AG04449 (cell line): ENCODE data around the gene SH3PXD2A.

Experiments used
- CTCF ChIA-PET: fragments of 350-600 bp; formaldehyde crosslinking; extraction: SDS; loops from one replicate; lab custom pipeline; 2021; ENCODE audit warnings: antibody characterized with exemption; lab: Yijun Ruan, JAX
- POLR2A ChIA-PET: fragments of 400-600, 350-600 bp; formaldehyde crosslinking; extraction: SDS; loops from one replicate; lab custom pipeline; 2020; ENCODE audit warnings: antibody characterized with exemption, inconsistent platforms; lab: Yijun Ruan, JAX
- DNase-seq: peaks from one replicate; pipeline ENCODE4 v3.0.0-alpha.2; 2010; ENCODE audit warnings: low read depth, low spot score
- H3K4me3 ChIP-seq: 2 replicates; pipeline ENCODE4 v1.5.1; 2011; ENCODE audit warnings: low read depth, mild to moderate bottlenecking, control low read depth, low read length
- TF ChIP-seq, protein P1 (sequence below): IDR thresholded peaks from one replicate; pipeline ENCODE4 v1.5.1; 2011; ENCODE audit warnings: mild to moderate bottlenecking, moderate library complexity, low read length, control low read depth, inconsistent platforms; ENCODE audit not compliant: insufficient read depth; ENCODE audit errors: missing control alignments

Gene SH3PXD2A

GRCh38 chr10:103669243-103669929 lies 186.0 kb downstream of the SH3PXD2A start:
- ChIA-PET CTCF (interaction anchor here (0.6 to 2.7 kb wide), 3 partner anchors 8 to 25 kb away, joined by 3 to 13 read pairs (median 5); no protein-coding TSS in a partner anchor), POLR2A (no interaction called here)
- no peak overlapping the region for H3K4me3 ChIP-seq
- no peak for DNase-seq
- TF ChIP-seq, protein P1, sequence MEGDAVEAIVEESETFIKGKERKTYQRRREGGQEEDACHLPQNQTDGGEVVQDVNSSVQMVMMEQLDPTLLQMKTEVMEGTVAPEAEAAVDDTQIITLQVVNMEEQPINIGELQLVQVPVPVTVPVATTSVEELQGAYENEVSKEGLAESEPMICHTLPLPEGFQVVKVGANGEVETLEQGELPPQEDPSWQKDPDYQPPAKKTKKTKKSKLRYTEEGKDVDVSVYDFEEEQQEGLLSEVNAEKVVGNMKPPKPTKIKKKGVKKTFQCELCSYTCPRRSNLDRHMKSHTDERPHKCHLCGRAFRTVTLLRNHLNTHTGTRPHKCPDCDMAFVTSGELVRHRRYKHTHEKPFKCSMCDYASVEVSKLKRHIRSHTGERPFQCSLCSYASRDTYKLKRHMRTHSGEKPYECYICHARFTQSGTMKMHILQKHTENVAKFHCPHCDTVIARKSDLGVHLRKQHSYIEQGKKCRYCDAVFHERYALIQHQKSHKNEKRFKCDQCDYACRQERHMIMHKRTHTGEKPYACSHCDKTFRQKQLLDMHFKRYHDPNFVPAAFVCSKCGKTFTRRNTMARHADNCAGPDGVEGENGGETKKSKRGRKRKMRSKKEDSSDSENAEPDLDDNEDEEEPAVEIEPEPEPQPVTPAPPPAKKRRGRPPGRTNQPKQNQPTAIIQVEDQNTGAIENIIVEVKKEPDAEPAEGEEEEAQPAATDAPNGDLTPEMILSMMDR, result no peak

DNA sequence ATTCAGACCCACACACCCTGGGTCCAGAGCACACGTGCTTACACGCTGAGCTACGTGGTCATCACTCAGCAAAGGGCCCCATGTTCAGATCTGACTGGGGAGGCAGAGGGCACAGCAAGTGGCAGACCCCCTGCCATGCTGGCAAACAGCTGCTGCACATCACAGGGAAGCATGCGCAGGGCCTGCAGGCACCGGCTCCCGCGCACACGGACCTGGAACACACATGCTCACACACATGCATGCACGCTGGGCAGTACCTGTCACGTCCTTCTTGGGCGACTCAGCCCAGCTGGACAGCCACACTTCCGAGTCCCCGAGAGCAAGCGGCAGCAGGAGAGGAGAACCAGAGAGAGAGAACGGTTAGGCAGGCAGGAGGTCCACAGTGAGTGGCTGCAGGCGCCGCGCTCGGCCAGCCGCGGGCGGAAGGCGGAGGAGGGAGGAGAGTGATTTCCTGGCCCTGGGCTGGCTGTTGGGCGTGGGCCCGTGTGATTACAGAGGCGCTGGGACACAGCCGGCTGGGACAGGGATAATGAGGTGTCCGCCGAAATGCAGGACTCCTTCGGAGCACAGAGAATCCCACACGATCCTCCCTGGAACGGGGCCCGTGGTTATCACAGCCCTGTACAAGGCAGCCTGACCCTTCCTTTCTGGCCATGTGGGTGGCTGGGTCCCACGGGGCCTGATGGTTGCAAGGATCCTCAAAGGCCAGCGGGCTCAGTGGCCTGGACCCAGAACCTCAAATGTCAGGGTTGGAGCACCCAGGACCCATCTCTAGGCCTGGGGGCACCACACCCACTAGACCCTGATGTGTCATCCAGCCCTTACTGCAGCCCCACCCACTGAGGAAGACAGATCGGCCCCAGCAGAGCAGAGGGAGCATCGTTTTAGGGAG lies 186.8 kb downstream of the SH3PXD2A start:
- POLR2A ChIA-PET, result interaction anchor here (1.1 kb wide), 1 partner anchor 8 kb away, joined by 5 read pairs; no protein-coding TSS in a partner anchor
- DNase-seq, result no peak
- TF ChIP-seq, protein P1, result no peak

GRCh38 chr10:103667356-103667755 lies 188.0 kb downstream of the SH3PXD2A start:
- DNase-seq, result no peak
- CTCF ChIA-PET, result interaction anchor here (0.6 to 9.1 kb wide), 12 partner anchors 8 to 217 kb away, joined by 3 to 84 read pairs (median 3); no protein-coding TSS in a partner anchor
- POLR2A ChIA-PET, result no interaction called here

More for the DNA sequence above, 186.8 kb downstream of the SH3PXD2A start:
- CTCF ChIA-PET, result interaction anchor here (1.0 to 9.1 kb wide), 6 partner anchors 11 to 216 kb away, joined by 3 to 84 read pairs (median 4); no protein-coding TSS in a partner anchor
- H3K4me3 ChIP-seq, result no peak overlapping the region; the same call in 1 of the 2 replicates

GRCh38 chr10:103666762-103667150 lies 188.6 kb downstream of the SH3PXD2A start:
- TF ChIP-seq, protein P1, result no peak
- no peak overlapping the region for H3K4me3 ChIP-seq
- CTCF ChIA-PET, result interaction anchor here (0.9 to 9.1 kb wide), 15 partner anchors 9 to 221 kb away, joined by 3 to 84 read pairs (median 4); no protein-coding TSS in a partner anchor
- DNase-seq, result no peak
- POLR2A ChIA-PET, result no interaction called here

More at GRCh38 chr10:103667356-103667755, 188.0 kb downstream of the SH3PXD2A start:
- TF ChIP-seq, protein P1, result no peak
- H3K4me3 ChIP-seq, result no peak overlapping the region

- POLR2A ChIA-PET, result no interaction called here
- TF ChIP-seq, protein P1, result peak; percentile 36
- DNase-seq, result no peak
These were observed 189.2 kb downstream of the SH3PXD2A start for GRCh38 chr10:103666087-103666761.

More at GRCh38 chr10:103666087-103666761, 189.2 kb downstream of the SH3PXD2A start:
- CTCF ChIA-PET, result interaction anchor here (0.7 to 9.1 kb wide), 20 partner anchors 9 to 221 kb away, joined by 3 to 84 read pairs (median 4); no protein-coding TSS in a partner anchor
- H3K4me3 ChIP-seq, result no peak overlapping the region
